Measurements from ENCODE around the gene ADARB1.

The ADARB1 gene

DNA sequence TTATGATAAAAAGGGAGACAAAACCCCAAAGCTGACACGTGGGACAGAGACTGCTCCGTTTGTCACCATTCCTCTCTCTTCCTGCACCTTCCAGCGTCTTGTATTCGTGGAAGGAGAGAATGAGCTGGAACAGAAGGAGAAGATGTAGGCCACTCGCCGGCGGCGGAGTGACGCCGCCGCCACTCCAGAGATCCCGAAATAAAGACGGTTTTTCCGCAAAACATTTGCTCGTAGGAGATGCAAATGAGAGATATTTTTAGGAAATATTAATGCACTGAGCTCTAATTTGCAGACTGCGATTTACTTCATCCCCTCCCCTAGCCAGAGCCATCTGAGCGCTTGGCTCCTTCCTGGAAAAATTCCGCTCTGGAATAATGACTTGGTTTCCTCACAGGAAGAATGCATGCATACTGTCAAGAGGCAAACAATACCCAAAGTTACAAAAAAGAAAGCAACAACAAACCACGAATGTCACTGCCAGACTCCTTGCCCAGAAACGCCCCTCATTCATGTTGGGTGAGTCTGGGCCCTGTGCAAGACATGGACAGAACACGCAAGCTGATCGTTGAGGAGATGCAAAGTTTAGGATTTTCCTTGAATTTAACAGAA lies 18.0 kb upstream of the ADARB1 start:
- ATAC-seq (ENCODE audit: low read depth) (no peak), DNase-seq (ENCODE audit: low spot score in 2 of 2) (no peak)
- H3K27me3 Mint-ChIP-seq: peaks cover 34% of the 10 kb centered on the region
- H3K4me1 Mint-ChIP-seq: peaks cover 3% of the 10 kb centered on the region
- H3K4me3 Mint-ChIP-seq: no peak overlapping the region
- H3K27ac Mint-ChIP-seq: no peak overlapping the region
- no peaks in the 10 kb centered on the region for H3K36me3 Mint-ChIP-seq
- H3K9me3 Mint-ChIP-seq: peaks cover 1% of the 10 kb centered on the region

DNA sequence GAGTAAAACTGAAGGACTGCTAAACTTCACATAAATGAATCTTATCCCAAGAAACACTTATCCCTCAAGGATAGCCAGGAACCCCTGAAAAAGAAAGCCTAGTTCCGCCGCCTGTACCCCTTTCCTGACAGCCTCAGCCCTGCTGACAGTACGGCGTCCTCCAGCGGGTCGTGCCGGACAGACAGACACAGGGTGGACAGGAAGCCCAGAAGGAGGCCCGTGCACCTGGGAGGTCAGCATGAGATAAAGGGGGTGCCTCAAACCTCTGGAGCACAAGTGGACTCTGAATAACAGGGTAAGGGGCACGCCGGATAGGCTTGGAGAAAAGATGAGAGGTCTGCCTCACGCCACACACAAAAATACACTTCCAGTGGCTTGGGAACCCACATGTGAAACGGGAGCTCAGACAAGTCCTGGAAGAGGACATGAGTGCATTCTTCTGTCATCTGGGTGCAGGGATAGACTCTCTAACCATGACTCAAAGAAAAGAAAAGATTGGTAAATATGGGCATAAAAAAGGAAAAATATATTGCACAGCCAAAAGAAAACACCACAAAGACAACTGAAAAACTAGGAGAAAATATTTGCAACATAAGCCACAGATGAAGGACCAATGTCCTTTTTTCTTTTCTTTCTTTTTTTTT lies 17.3 kb upstream of the ADARB1 start:
- Mint-ChIP-seq H3K27ac (no peak overlapping the region), H3K27me3 (peaks cover 35% of the 10 kb centered on the region), H3K36me3 (no peaks in the 10 kb centered on the region), H3K4me3 (no peak overlapping the region), H3K9me3 (peaks cover 2% of the 10 kb centered on the region), H3K4me1 (peaks cover 3% of the 10 kb centered on the region)
- ATAC-seq (ENCODE audit: low read depth) (no peak), DNase-seq (ENCODE audit: low spot score in 2 of 2) (no peak)

DNA sequence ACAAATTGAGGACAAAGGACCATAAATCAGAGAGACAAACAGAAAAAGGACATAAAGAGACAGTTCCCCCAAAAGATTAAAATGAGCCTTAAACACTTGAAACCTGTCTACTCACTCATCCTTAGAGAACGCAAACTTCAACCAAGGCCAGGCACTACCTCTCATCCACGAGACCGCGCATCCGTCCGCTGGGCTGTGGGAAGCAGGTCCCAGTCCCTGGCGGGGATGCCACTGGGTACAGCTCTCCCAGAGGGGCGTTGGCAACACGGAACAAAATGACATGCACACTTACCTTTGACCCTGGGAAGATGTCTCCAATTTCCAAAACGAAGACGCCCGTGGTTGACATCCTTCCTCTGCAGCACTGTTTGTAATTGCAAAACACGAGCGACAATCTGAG lies 16.5 kb upstream of the ADARB1 start:
- Mint-ChIP-seq H3K4me3 (no peak overlapping the region), H3K27me3 (peaks cover 37% of the 10 kb centered on the region), H3K36me3 (no peaks in the 10 kb centered on the region), H3K27ac (no peak overlapping the region), H3K4me1 (peaks cover 3% of the 10 kb centered on the region), H3K9me3 (peaks cover 2% of the 10 kb centered on the region)
- ATAC-seq (ENCODE audit: low read depth): no peak
- no peak for DNase-seq (ENCODE audit: low spot score in 2 of 2)

DNA sequence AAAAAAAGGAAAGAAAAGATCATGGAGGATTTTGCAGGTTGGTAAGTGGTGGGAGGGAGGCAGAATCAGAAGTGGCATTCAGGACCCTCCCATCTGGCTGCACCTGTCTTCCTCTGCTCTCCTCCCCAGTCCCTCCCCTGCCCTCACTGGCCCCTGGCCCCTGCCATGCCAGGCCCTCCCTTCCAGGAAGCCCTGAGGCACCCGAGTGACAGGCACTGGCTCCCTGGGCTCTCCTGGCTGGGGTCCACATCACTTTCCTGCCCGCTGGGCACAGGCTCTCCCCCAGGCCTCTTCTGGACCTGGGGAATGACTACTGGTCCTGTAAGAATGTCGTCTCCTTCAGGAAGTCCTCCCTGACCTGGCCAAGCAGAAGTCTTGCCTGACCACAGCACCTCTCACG lies 15.3 kb upstream of the ADARB1 start:
- Mint-ChIP-seq H3K27me3 (peaks cover 28% of the 10 kb centered on the region), H3K27ac (no peak overlapping the region), H3K4me1 (peaks cover 3% of the 10 kb centered on the region), H3K4me3 (no peak overlapping the region), H3K36me3 (no peaks in the 10 kb centered on the region), H3K9me3 (peaks cover 2% of the 10 kb centered on the region)
- ATAC-seq (ENCODE audit: low read depth) (no peak), DNase-seq (ENCODE audit: low spot score in 2 of 2) (no peak)

DNA sequence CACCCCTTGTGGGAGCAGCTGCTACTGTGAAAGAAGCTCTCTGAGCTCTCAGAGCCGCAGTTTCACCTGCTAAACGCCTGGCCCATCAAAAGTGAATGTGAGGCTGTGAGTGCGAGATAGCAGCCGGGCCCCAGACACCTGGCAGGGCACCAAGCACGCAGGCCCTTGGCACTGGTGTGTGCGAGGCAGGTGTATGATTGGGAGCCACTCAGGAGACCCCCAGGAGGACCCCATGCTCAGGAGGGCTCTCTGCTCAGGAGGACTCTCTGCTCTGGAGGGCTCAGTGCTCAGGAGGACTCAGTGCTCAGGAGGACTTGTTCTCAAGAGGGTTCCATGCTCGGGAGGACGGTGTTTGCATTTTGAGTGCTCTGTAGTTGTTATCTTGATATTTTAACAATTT lies 14.3 kb upstream of the ADARB1 start:
- Mint-ChIP-seq H3K4me1 (peaks cover 3% of the 10 kb centered on the region), H3K27ac (no peak overlapping the region), H3K27me3 (peaks cover 21% of the 10 kb centered on the region), H3K36me3 (no peaks in the 10 kb centered on the region), H3K4me3 (no peak overlapping the region), H3K9me3 (peaks cover 2% of the 10 kb centered on the region)
- DNase-seq (ENCODE audit: low spot score in 2 of 2): no peak
- no peak for ATAC-seq (ENCODE audit: low read depth)

DNA sequence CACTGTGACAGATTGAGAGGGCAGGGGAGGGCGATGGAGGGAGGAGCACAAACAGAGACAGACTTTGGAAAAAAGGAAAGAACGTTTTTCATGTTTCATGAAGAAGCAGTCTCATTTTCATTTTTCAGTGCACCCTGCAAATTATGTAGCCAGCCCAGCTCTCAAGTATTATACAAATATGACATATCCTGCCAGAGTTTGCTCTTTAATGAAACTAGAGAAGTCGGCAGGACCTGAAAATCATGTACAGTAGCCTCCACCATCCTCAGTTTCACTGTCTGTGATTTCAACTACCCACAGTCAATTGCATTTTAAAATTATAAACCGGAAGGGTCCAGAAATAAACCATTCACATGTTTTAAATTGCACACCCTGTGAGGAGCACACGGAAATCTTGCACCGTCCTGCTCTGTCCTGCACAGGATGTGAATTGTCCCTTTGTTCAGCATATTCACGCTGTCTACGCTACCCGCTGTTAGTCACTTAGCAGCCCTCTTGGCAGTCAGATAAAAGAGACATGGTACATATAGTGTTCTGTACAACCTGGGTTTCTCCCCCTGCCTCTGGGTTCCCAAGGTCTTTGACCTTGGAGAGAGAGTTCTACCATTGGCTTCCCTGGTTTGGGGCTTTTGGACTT lies 13.6 kb upstream of the ADARB1 start:
- H3K27me3 Mint-ChIP-seq: peaks cover 17% of the 10 kb centered on the region
- DNase-seq (ENCODE audit: low spot score in 2 of 2): no peak
- H3K9me3 Mint-ChIP-seq: peaks cover 2% of the 10 kb centered on the region
- H3K27ac Mint-ChIP-seq: no peak overlapping the region
- no peak overlapping the region for H3K4me3 Mint-ChIP-seq
- peaks cover 3% of the 10 kb centered on the region for H3K4me1 Mint-ChIP-seq
- no peak for ATAC-seq (ENCODE audit: low read depth)
- no peaks in the 10 kb centered on the region for H3K36me3 Mint-ChIP-seq

DNA sequence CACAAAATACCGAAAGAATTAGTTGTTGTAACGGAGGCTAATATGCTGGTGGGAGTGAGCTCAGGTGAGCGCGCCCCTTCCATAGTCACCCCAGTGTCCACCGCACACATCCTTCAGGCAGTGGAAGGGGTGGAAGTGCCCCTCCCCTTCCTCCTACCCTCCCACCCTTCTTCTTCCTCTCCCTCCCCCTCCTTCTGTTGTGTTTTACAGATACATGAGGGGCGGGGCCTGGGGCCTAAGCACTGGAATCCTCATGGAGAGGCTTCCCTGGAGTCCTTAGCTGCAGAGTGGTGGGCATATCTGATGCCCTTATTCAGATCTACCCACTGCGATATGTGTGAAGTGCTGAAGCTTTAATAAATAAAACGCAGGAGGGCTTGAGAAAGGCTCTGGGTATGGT lies 10.3 kb upstream of the ADARB1 start:
- DNase-seq (ENCODE audit: low spot score in 2 of 2): no peak
- peaks cover 7% of the 10 kb centered on the region for H3K27me3 Mint-ChIP-seq
- ATAC-seq (ENCODE audit: low read depth): no peak
- no peak overlapping the region for H3K4me3 Mint-ChIP-seq
- H3K9me3 Mint-ChIP-seq: peaks cover 2% of the 10 kb centered on the region
- H3K4me1 Mint-ChIP-seq: no peaks in the 10 kb centered on the region
- no peak overlapping the region for H3K27ac Mint-ChIP-seq
- H3K36me3 Mint-ChIP-seq: no peaks in the 10 kb centered on the region

DNA sequence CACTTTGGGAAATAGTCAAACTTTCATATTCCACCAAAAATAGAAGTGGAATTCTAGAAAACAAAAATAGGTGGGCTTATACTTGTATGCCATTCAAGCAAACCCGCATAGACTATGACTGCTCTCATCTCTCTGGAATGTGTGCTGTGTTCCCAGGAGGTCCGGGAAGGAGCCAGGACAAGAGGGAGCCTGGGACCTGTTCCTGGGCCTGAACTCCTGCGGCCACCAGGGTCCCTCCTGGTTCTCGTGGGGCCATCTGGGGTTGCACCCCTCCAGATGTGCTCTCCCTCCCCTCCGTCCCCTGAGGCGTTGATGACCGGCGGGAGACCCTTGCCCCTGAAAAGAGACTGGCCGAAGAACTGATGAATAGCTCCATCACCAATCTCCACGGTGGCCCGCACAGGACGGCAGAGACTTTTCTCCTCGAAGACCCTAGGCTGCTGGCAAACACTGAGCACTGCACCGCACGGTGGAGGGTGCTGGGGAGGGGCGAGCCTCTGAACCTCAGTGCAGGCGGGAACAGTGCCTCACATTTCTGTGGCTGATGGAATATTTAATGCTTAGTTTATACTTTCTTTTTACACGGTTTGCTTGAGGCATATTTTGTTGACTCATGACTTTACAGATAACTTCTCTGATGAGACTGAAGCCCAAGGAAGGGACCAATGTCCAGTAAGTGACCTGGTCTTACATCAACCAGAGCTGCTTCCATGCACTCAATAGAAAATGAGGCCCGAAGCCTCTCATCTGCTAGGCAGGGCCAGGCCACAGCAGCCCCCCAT lies 9.6 kb upstream of the ADARB1 start:
- DNase-seq (ENCODE audit: low spot score in 2 of 2): no peak
- Mint-ChIP-seq H3K4me1 (no peaks in the 10 kb centered on the region), H3K27me3 (peaks cover 7% of the 10 kb centered on the region), H3K4me3 (no peak overlapping the region), H3K27ac (no peak overlapping the region), H3K9me3 (peaks cover 2% of the 10 kb centered on the region), H3K36me3 (no peaks in the 10 kb centered on the region)
- ATAC-seq (ENCODE audit: low read depth): no peak

DNA sequence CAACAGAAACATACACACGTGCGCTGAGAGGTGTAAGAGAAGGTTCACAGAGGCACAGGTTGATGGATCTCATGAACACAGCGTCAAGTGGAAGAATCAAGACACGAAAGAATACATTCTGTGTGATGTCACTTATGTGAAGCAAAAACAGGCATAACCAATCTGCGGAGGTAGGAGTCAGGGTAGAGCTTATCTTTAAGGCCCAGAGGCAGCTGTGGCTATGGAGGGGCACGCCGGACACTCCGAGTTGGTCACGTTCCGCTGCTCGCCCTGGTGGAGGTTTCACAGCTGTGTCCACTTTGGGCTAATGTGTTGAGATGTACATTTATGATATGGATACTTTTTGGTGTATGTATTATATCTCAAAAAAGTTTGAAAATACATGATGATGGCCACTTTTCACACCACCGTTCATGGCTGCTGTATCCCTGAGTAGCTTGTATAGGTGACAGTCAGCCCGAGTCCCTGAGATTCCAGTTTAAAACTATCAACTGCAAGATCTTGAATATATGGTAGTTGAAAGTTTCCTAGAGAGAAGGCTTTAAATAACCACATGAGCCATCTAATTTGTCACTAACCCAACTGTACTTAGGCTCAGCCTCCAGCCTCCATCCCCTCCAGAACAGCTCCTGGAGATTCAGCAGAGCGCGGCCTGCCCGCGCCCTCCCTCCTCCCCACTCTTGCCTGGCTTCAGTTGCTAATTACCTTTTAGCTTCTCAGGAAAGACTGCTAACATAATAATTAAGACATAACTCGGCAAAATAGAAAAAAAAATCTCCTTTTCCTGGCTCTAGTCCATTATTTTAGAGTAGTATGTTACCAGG lies 6.7 kb upstream of the ADARB1 start:
- Mint-ChIP-seq H3K4me1 (no peaks in the 10 kb centered on the region), H3K4me3 (no peak overlapping the region), H3K9me3 (no peaks in the 10 kb centered on the region), H3K27me3 (no peaks in the 10 kb centered on the region), H3K27ac (no peak overlapping the region), H3K36me3 (no peaks in the 10 kb centered on the region)
- DNase-seq (ENCODE audit: low spot score in 2 of 2) (no peak), ATAC-seq (ENCODE audit: low read depth) (no peak)

DNA sequence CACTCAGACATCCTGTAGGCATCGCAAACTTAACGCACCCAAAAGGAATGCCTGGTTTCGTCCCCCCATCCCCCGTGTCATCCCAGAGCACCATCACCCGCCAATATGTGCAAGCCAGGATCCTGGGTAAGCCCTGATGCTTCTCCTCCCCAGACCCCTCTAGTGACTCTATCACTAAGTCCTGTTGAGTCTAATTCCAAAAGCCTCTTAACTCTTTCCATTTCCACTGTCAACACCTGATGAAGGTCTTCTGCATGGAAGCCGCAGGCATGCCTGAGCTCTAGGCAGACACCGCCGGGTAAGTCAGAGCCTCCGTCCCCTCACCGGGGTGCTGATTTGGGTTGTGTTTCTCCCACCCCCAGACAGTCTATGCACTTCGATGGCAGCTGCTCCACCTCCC lies 5.3 kb upstream of the ADARB1 start:
- DNase-seq (ENCODE audit: low spot score in 2 of 2): no peak
- peaks cover 4% of the 10 kb centered on the region for H3K4me1 Mint-ChIP-seq
- H3K36me3 Mint-ChIP-seq: no peaks in the 10 kb centered on the region
- H3K27ac Mint-ChIP-seq: no peak overlapping the region
- H3K4me3 Mint-ChIP-seq: no peak overlapping the region
- no peak for ATAC-seq (ENCODE audit: low read depth)
- H3K9me3 Mint-ChIP-seq: no peaks in the 10 kb centered on the region
- H3K27me3 Mint-ChIP-seq: no peaks in the 10 kb centered on the region

DNA sequence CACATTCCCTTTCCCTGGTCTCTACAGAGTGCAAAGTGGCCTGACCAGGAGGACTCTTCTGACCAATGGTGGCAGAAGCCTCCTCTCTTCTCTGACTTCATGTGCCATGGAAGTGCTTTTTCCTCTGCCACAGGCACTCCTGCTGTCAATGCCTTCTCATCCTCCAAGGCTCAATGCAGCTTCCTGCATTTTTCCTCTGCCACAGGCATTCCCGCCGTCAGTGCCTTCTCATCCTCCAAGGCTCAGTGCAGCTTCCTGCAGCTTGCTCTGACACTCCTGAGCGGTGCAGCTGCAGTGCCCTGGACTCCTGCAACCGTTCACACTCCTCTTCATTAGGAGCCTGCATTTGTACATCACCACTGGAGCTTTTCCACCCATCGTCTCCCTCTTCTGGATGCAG lies 4.7 kb upstream of the ADARB1 start:
- no peaks in the 10 kb centered on the region for H3K36me3 Mint-ChIP-seq
- no peaks in the 10 kb centered on the region for H3K27me3 Mint-ChIP-seq
- H3K4me1 Mint-ChIP-seq: peaks cover 4% of the 10 kb centered on the region
- no peak overlapping the region for H3K27ac Mint-ChIP-seq
- no peak overlapping the region for H3K4me3 Mint-ChIP-seq
- no peak for ATAC-seq (ENCODE audit: low read depth)
- no peaks in the 10 kb centered on the region for H3K9me3 Mint-ChIP-seq
- no peak for DNase-seq (ENCODE audit: low spot score in 2 of 2)

DNA sequence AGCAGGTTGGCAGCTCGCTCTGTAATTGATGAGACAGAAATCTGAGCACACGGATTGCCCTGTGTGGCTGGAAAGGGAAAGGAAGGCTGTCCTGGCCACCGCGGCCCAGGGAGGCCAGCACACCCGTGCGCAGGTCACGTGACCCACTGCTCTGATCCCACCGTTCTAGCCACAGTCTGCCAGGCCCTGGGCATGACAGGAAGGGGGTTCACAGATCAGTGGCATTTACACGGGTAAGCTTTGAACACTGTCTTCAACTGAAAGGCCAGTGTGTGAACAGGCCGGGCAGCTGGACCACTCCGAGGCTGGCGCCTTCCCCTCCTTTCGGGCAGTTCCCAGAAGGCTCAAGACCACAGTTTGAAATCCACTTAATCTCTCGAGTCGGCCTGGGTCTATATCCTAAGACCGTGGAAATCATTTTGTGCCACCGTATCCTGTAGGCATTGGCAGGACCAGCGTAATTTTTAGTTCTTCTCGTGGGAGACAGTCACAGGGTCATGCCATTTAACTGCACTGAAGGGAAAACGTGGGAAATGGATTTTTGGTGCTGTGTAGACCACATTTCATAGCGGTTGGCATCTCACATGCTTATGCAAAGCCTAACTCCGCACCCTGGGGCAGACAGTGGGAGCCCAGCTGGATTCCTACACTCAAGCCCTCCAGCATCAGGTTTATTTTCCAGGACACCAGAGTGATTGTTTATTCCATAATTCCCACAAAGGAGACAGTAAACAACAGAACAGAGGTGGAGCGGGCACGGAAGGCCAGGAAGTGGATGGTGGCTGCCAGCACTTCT lies 3.1 kb upstream of the ADARB1 start:
- H3K27me3 Mint-ChIP-seq: no peaks in the 10 kb centered on the region

More for the DNA sequence above, 3.1 kb upstream of the ADARB1 start:
- Mint-ChIP-seq H3K9me3 (no peaks in the 10 kb centered on the region), H3K36me3 (no peaks in the 10 kb centered on the region), H3K4me1 (peaks cover 13% of the 10 kb centered on the region), H3K27ac (no peak overlapping the region), H3K4me3 (no peak overlapping the region)
- no peak for DNase-seq (ENCODE audit: low spot score in 2 of 2)
- no peak for ATAC-seq (ENCODE audit: low read depth)
